Neural cell (in vitro differentiated cells): ENCODE measurements around the gene SSBP2. TPM values are rescaled to one million over a fixed set of nuclear protein-coding genes. Genes with fewer than 3 reads are reported as not detected.

ENCODE experiments used
- H2AFZ ChIP-seq: fragments of 200-600, 300-800 bp; sonication (generic), shearing (Covaris generic); 2 replicates; pipeline ENCODE4 v1.6.0; 2014; ENCODE audit warnings: low read depth, mild to moderate bottlenecking, antibody characterized with exemption, low read length, moderate library complexity
- H3F3A ChIP-seq: fragments of 200-600 bp; shearing (Covaris generic); 2 replicates; pipeline ENCODE4 v1.6.1; 2016; ENCODE audit warnings: mild to moderate bottlenecking, moderate library complexity, mixed read lengths, antibody characterized with exemption, low read length; ENCODE audit not compliant: insufficient read depth, poor library complexity, severe bottlenecking
- H3K27ac ChIP-seq: fragments of 200-600, 300-800 bp; sonication (generic), shearing (Covaris generic); 2 replicates; pipeline ENCODE4 v1.5.1; 2014; ENCODE audit warnings: mild to moderate bottlenecking, low read length, moderate library complexity
- H3K27me3 ChIP-seq: fragments of 300-800, 200-600 bp; sonication (generic), shearing (Covaris generic); 2 replicates; pipeline ENCODE4 v1.6.0; 2014; ENCODE audit warnings: mild to moderate bottlenecking, low read depth, low read length, moderate library complexity; ENCODE audit not compliant: insufficient read depth
- H3K36me3 ChIP-seq: fragments of 300-800, 200-600 bp; sonication (generic), shearing (Covaris generic); 2 replicates; pipeline ENCODE4 v1.5.1; 2014; ENCODE audit warnings: mild to moderate bottlenecking, antibody characterized with exemption, low read length, moderate library complexity; ENCODE audit not compliant: insufficient read depth
- H3K4me2 ChIP-seq: fragments of 300-800, 200-600 bp; sonication (generic), shearing (Covaris generic); 2 replicates; pipeline ENCODE4 v1.6.0; 2014; ENCODE audit warnings: mild to moderate bottlenecking, low read length
- H3K4me3 ChIP-seq: fragments of 300-800, 200-600 bp; sonication (generic), shearing (Covaris generic); 2 replicates; pipeline ENCODE4 v1.5.1; 2014; ENCODE audit warnings: mild to moderate bottlenecking, low read length, moderate library complexity
- H3K79me2 ChIP-seq: fragments of 200-600 bp; shearing (Covaris generic); replicated peaks from 2 replicates; pipeline ENCODE4 v1.6.0; 2014; ENCODE audit warnings: mild to moderate bottlenecking, low read length, moderate library complexity; ENCODE audit not compliant: insufficient read depth
- H3K9ac ChIP-seq: fragments of 300-800, 200-600 bp; sonication (generic), shearing (Covaris generic); 2 replicates; pipeline ENCODE4 v1.6.1; 2016; ENCODE audit warnings: mild to moderate bottlenecking, low read length, mixed read lengths
- H3K9me2 ChIP-seq: fragments of 200-600 bp; shearing (Covaris generic); 2 replicates; pipeline ENCODE4 v1.6.1; 2016; ENCODE audit warnings: mild to moderate bottlenecking, low read length, mixed read lengths; ENCODE audit not compliant: insufficient read depth
- H3K9me3 ChIP-seq: fragments of 200-600, 300-800 bp; sonication (generic), shearing (Covaris generic); 2 replicates; pipeline ENCODE4 v1.6.1; 2016; ENCODE audit warnings: mild to moderate bottlenecking, mixed run types, low read length, moderate library complexity, mixed read lengths
- H4K20me1 ChIP-seq: fragments of 200-600 bp; shearing (Covaris generic); 2 replicates; pipeline ENCODE4 v1.6.1; 2016; ENCODE audit warnings: mild to moderate bottlenecking, mixed run types; ENCODE audit not compliant: insufficient read depth
- EP300 ChIP-seq: fragments of 450-650 bp; conservative IDR thresholded peaks from 2 replicates; pipeline ENCODE4 v1.6.1; 2014; ENCODE audit warnings: antibody characterized with exemption, mild to moderate bottlenecking, moderate library complexity; ENCODE audit not compliant: poor library complexity, severe bottlenecking
- EZH2 ChIP-seq: fragments of 200-600, 300-800 bp; shearing (Covaris generic), sonication (generic); IDR thresholded peaks from 2 replicates; pipeline ENCODE4 v1.6.1; 2014; ENCODE audit warnings: antibody characterized with exemption, low read length, borderline replicate concordance, mild to moderate bottlenecking; ENCODE audit not compliant: insufficient read depth, poor library complexity, severe bottlenecking
- MXI1 ChIP-seq: fragments of 450-650 bp; conservative IDR thresholded peaks from 2 replicates; pipeline ENCODE4 v1.6.1; 2014; ENCODE audit warnings: antibody characterized with exemption, mild to moderate bottlenecking; ENCODE audit not compliant: poor library complexity, severe bottlenecking
- POLR2AphosphoS5 ChIP-seq: IDR thresholded peaks from 2 replicates; pipeline ENCODE4 v1.6.1; 2012
- RAD21 ChIP-seq: fragments of 450-650 bp; conservative IDR thresholded peaks from 2 replicates; pipeline ENCODE4 v1.6.1; 2014; ENCODE audit warnings: antibody characterized with exemption, mild to moderate bottlenecking, moderate library complexity
- SMC3 ChIP-seq: fragments of 450-650 bp; conservative IDR thresholded peaks from 2 replicates; pipeline ENCODE4 v1.6.1; 2014; ENCODE audit warnings: antibody characterized with exemption, mild to moderate bottlenecking, moderate library complexity; ENCODE audit not compliant: poor library complexity
- TAF1 ChIP-seq: IDR thresholded peaks from 2 replicates; pipeline ENCODE4 v1.6.1; 2012; ENCODE audit warnings: low read depth
- polyA plus RNA-seq: library from polyadenylated mRNA; depleted of rRNA; stranded (reverse); fragments of >200 nt; gene quantifications from 2 replicates; pipeline ENCODE4 v1.2.3, GENCODE V29; 2014
- TF ChIP-seq, protein P1 (sequence below): IDR thresholded peaks from 2 replicates; pipeline ENCODE4 v1.6.1; 2012; ENCODE audit warnings: borderline replicate concordance
- TF ChIP-seq, protein P2 (sequence below): fragments of 450-650 bp; IDR thresholded peaks from 2 replicates; pipeline ENCODE4 v1.5.1; 2014; ENCODE audit warnings: antibody characterized with exemption, mild to moderate bottlenecking, moderate library complexity; ENCODE audit not compliant: poor library complexity, severe bottlenecking

The SSBP2 gene
- polyA plus RNA-seq, 1 donor from 2014 or later: 128 TPM

DNA sequence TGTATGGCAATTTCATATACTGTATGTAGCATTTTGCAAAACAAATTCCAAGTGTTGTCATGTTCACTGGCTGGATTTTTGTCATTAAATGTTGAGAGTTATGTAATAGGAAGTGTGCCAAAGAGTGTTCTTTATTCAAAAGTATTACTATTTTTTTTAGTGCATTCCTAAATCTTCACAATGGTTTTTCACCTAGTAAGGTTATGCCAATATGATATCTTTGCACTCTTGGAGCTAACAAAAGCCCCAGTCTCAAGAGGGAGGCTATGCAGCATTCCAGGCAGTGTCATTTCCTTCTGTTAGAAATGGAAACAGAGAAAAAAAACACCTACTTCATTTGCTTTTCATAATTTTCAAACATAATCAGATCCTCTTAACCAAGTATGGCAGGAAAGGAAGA lies 5.1 kb upstream of the SSBP2 start:
- Histone ChIP-seq H3K4me2 (no peak overlapping the region), H3K9ac (no peak overlapping the region)

DNA sequence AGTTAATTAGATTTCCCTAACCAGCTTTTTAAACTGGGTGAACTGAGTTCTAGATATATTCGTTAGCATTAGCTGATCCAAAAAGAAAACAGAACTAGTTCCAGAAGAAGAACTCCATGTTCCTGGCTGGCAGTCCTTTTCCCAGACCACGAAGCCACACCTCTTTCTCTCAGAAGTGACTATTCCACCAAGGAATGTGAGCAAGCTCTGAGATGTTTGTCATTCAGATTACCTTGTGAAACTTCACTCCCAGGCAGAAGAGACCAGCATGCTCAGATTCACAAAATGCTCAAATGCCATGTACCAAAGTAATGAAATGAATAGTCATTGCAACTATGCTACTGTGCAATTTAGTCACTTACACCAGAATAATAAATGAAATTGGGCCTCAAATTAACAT lies 4.4 kb upstream of the SSBP2 start:
- H3K9me3 ChIP-seq: no peaks in the 10 kb centered on the region
- H3F3A ChIP-seq: no peaks in the 10 kb centered on the region
- H3K79me2 ChIP-seq: no peaks in the 10 kb centered on the region
- H3K9me2 ChIP-seq: no peaks in the 10 kb centered on the region
- no peak overlapping the region for H3K4me3 ChIP-seq
- H3K27ac ChIP-seq: no peak overlapping the region
- no peaks in the 10 kb centered on the region for H3K27me3 ChIP-seq
- no peak for TF ChIP-seq EP300
- no peak for TF ChIP-seq EZH2
- TF ChIP-seq, protein P1, sequence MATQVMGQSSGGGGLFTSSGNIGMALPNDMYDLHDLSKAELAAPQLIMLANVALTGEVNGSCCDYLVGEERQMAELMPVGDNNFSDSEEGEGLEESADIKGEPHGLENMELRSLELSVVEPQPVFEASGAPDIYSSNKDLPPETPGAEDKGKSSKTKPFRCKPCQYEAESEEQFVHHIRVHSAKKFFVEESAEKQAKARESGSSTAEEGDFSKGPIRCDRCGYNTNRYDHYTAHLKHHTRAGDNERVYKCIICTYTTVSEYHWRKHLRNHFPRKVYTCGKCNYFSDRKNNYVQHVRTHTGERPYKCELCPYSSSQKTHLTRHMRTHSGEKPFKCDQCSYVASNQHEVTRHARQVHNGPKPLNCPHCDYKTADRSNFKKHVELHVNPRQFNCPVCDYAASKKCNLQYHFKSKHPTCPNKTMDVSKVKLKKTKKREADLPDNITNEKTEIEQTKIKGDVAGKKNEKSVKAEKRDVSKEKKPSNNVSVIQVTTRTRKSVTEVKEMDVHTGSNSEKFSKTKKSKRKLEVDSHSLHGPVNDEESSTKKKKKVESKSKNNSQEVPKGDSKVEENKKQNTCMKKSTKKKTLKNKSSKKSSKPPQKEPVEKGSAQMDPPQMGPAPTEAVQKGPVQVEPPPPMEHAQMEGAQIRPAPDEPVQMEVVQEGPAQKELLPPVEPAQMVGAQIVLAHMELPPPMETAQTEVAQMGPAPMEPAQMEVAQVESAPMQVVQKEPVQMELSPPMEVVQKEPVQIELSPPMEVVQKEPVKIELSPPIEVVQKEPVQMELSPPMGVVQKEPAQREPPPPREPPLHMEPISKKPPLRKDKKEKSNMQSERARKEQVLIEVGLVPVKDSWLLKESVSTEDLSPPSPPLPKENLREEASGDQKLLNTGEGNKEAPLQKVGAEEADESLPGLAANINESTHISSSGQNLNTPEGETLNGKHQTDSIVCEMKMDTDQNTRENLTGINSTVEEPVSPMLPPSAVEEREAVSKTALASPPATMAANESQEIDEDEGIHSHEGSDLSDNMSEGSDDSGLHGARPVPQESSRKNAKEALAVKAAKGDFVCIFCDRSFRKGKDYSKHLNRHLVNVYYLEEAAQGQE: no peak
- no peak for TF ChIP-seq SMC3
- TF ChIP-seq TAF1: no peak
- TF ChIP-seq, protein P2, sequence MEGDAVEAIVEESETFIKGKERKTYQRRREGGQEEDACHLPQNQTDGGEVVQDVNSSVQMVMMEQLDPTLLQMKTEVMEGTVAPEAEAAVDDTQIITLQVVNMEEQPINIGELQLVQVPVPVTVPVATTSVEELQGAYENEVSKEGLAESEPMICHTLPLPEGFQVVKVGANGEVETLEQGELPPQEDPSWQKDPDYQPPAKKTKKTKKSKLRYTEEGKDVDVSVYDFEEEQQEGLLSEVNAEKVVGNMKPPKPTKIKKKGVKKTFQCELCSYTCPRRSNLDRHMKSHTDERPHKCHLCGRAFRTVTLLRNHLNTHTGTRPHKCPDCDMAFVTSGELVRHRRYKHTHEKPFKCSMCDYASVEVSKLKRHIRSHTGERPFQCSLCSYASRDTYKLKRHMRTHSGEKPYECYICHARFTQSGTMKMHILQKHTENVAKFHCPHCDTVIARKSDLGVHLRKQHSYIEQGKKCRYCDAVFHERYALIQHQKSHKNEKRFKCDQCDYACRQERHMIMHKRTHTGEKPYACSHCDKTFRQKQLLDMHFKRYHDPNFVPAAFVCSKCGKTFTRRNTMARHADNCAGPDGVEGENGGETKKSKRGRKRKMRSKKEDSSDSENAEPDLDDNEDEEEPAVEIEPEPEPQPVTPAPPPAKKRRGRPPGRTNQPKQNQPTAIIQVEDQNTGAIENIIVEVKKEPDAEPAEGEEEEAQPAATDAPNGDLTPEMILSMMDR: no peak
- H3K36me3 ChIP-seq: no peaks in the 10 kb centered on the region
- no peak overlapping the region for H3K9ac ChIP-seq
- no peaks in the 10 kb centered on the region for H4K20me1 ChIP-seq
- H2AFZ ChIP-seq: no peak overlapping the region
- no peak overlapping the region for H3K4me2 ChIP-seq

More for the DNA sequence above, 5.1 kb upstream of the SSBP2 start:
- Histone ChIP-seq H4K20me1 (no peaks in the 10 kb centered on the region), H3F3A (no peaks in the 10 kb centered on the region), H2AFZ (no peak overlapping the region), H3K9me2 (no peaks in the 10 kb centered on the region), H3K27ac (no peak overlapping the region), H3K79me2 (no peaks in the 10 kb centered on the region), H3K9me3 (no peaks in the 10 kb centered on the region), H3K36me3 (no peaks in the 10 kb centered on the region), H3K4me3 (no peak overlapping the region), H3K27me3 (no peaks in the 10 kb centered on the region)
- TF ChIP-seq TAF1 (no peak), EZH2 (no peak), SMC3 (no peak), RAD21 (no peak), EP300 (no peak), POLR2AphosphoS5 (no peak), MXI1 (no peak)
- TF ChIP-seq, protein P1: no peak
- TF ChIP-seq, protein P2: no peak
